ENCODE data around the gene C1QL1. TPM values are rescaled to one million over a fixed set of nuclear protein-coding genes. Genes with fewer than 3 reads are reported as not detected.
A peak's percentile ranks its signal among the peaks of the same experiment; 100 is the strongest.

Gene C1QL1
- total RNA-seq, 1 donor from 2014 or later: 1.4 TPM

DNA sequence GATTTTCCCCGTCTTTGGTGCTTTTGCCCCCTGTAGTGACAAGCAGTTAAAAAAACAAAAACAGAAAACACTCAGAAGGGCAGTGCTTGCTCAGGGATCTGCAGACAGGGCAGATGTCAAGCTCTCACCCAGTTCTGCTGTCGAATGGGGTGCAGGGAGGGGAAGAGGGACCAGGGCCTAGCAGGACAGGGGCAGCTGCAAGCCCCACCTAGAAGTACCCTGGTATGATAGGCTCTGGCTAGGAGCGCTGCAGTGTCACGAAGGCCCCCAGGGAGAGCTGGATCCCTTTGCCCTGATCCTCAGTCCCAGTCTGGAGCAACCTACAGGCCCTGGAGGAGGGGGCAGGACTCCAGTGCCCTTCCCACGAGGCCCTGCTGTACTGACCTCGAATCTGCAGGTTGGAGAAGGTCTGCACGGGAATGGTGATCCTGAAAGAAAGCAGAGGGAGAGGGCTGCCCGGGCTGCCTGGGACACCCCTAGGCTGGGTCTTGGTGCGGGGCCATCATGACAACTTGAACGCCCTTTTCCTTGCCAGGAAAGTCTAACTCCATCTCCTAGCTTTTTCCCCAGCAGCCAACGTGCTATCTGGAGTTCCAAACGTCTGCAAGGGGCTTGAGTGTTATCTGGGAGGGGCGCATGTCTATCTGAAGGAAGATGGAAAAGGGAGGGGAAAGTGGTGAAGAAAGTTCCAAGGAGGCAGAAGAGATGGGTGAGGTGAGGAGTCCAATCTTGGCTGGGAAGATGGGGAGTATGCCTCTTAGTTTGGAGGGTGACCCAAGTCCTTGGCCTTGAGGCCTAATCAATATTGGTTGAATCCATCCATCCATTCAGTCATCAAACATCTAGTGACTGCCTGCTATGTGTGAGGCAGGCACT is 57.6 kb downstream of the C1QL1 start:
- TF ChIP-seq, protein P1, sequence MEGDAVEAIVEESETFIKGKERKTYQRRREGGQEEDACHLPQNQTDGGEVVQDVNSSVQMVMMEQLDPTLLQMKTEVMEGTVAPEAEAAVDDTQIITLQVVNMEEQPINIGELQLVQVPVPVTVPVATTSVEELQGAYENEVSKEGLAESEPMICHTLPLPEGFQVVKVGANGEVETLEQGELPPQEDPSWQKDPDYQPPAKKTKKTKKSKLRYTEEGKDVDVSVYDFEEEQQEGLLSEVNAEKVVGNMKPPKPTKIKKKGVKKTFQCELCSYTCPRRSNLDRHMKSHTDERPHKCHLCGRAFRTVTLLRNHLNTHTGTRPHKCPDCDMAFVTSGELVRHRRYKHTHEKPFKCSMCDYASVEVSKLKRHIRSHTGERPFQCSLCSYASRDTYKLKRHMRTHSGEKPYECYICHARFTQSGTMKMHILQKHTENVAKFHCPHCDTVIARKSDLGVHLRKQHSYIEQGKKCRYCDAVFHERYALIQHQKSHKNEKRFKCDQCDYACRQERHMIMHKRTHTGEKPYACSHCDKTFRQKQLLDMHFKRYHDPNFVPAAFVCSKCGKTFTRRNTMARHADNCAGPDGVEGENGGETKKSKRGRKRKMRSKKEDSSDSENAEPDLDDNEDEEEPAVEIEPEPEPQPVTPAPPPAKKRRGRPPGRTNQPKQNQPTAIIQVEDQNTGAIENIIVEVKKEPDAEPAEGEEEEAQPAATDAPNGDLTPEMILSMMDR (IDR thresholded peaks at IDR 0.05): no peak
- H3K27me3 Mint-ChIP-seq (ENCODE audit: unreplicated experiment): no peaks in the 10 kb centered on the region
- no peak overlapping the region for H3K4me3 Mint-ChIP-seq (ENCODE audit: unreplicated experiment)
- no peaks in the 10 kb centered on the region for H3K36me3 Mint-ChIP-seq (ENCODE audit: unreplicated experiment)
- no peaks in the 10 kb centered on the region for H3K9me3 Mint-ChIP-seq (ENCODE audit: unreplicated experiment)
- no peak for DNase-seq (ENCODE audit: extremely low spot score, unreplicated experiment)
- H3K27ac Mint-ChIP-seq (ENCODE audit: unreplicated experiment): peak overlapping the region; percentile 78
- H3K4me1 Mint-ChIP-seq (ENCODE audit: unreplicated experiment): peaks cover 40% of the 10 kb centered on the region

Small RNAs within 50 kb of the gene (microRNA-seq; reads per million reads assigned to microRNA genes)
- gene MIR6783 (ENCODE audit: unreplicated experiment): 2.2 reads per million

Other genes starting within 250 kb of the C1QL1 start
- 1.0 and 1.7 TPM in 2 replicates for gene ADAM11, start 209.3 kb downstream of the C1QL1 start, total RNA-seq
- 40.6 and 43.0 TPM in 2 replicates for gene GJC1, start 138.0 kb downstream of the C1QL1 start, total RNA-seq
- not detected in 2 replicates for gene HIGD1B, start 120.4 kb downstream of the C1QL1 start, total RNA-seq
- gene EFTUD2, start 68.9 kb downstream of the C1QL1 start, total RNA-seq: 95.6 and 102 TPM in 2 replicates
- not detected in 2 replicates for gene GFAP, start 52.8 kb downstream of the C1QL1 start, total RNA-seq
- gene KIF18B, start 20.5 kb downstream of the C1QL1 start, total RNA-seq: 5.6 and 6.9 TPM in 2 replicates
- 41.3 and 42.2 TPM in 2 replicates for gene DCAKD, start 83.3 kb upstream of the C1QL1 start, total RNA-seq
- 92.4 and 97.9 TPM in 2 replicates for gene NMT1, start 93.0 kb upstream of the C1QL1 start, total RNA-seq
- gene PLCD3, start 164.2 kb upstream of the C1QL1 start, total RNA-seq: 92.3 and 111 TPM in 2 replicates
- gene ACBD4, start 167.4 kb upstream of the C1QL1 start, total RNA-seq: 8.1 and 10.6 TPM in 2 replicates
- gene HEXIM1, start 180.2 kb upstream of the C1QL1 start, total RNA-seq: 42.0 and 44.5 TPM in 2 replicates
- 6.4 and 9.8 TPM in 2 replicates for gene HEXIM2, start 193.6 kb upstream of the C1QL1 start, total RNA-seq